ENCODE results near the gene SEMA3F.

- TF ChIP-seq POLR2A (IDR thresholded peaks at IDR 0.05) (no peak), EP300 (IDR thresholded peaks at IDR 0.05) (no peak)
Observed at GRCh38 chr3:50154476-50154839, 666 bp upstream of the SEMA3F start.

All from ovary (tissue), 1 donor.